ENCODE measurements around the gene IQCK. TPM values are rescaled to one million over a fixed set of nuclear protein-coding genes. Genes with fewer than 3 reads are reported as not detected.

Gene IQCK
- polyA plus RNA-seq, 2 of the 4 experiments (the other 2 are of a cell fraction): 10.3 to 15.6 TPM

- FAIRE-seq (no peak), ATAC-seq (no peak)
- POLR2A ChIA-PET: no interaction called here
These were observed 143.8 kb downstream of the IQCK start for GRCh38 chr16:19861811-19862327.

GRCh38 chr16:19863990-19864389 is 145.9 kb downstream of the IQCK start:
- CTCF ChIA-PET: interaction anchor here (0.6 to 2.1 kb wide), 3 partner anchors 168 to 520 kb away, joined by 3 to 7 read pairs (median 4); no protein-coding TSS in a partner anchor
- no peaks in the 10 kb centered on the region for H3K4me1 ChIP-seq

More at GRCh38 chr16:19861811-19862327, 143.8 kb downstream of the IQCK start:
- no peaks in the 10 kb centered on the region for H3K4me1 ChIP-seq
- DNase-seq (ENCODE audit: low read depth in 1 of 2, low spot score in 1 of 2): no peak
- TF ChIP-seq TFCP2L1 (CRISPR knock-in tag; IDR thresholded peaks at IDR 0.05): no peak
- TF ChIP-seq RAD21 (conservative IDR thresholded peaks at IDR 0.05 in 1 of 2, IDR thresholded peaks at IDR 0.05 in 1 of 2): no peak
- no peak for TF ChIP-seq PHF8 (IDR thresholded peaks at IDR 0.05; ENCODE audit: borderline replicate concordance, low read depth)
- no peak for TF ChIP-seq CBX2 (IDR thresholded peaks at IDR 0.05; ENCODE audit: borderline replicate concordance, low read depth)
- no peak for TF ChIP-seq HOXB5 (CRISPR knock-in tag; IDR thresholded peaks at IDR 0.05)
- TF ChIP-seq ESRRA (IDR thresholded peaks at IDR 0.05; ENCODE audit: borderline replicate concordance, low read length): no peak
- no peak for TF ChIP-seq FOXS1 (CRISPR knock-in tag; IDR thresholded peaks at IDR 0.05)
- TF ChIP-seq MAZ (IDR thresholded peaks at IDR 0.05; ENCODE audit: borderline replicate concordance, low read depth, low read length): no peak
- no peak for TF ChIP-seq JUN (IDR thresholded peaks at IDR 0.05)
- TF ChIP-seq ZSCAN20 (CRISPR knock-in tag; IDR thresholded peaks at IDR 0.05): no peak
- TF ChIP-seq MYC (IDR thresholded peaks at IDR 0.05; ENCODE audit: borderline replicate concordance, low read length): no peak
- TF ChIP-seq NPAS2 (CRISPR knock-in tag; IDR thresholded peaks at IDR 0.05; ENCODE audit: borderline replicate concordance): no peak
- no peak for TF ChIP-seq FOSB (CRISPR knock-in tag; IDR thresholded peaks at IDR 0.05)
- TF ChIP-seq REST (IDR thresholded peaks at IDR 0.05): no peak
- TF ChIP-seq POLR2A (IDR thresholded peaks at IDR 0.05; ENCODE audit: low read length): no peak
- no peak for TF ChIP-seq KDM5A (IDR thresholded peaks at IDR 0.05)
- TF ChIP-seq NFE2L2 (conservative IDR thresholded peaks at IDR 0.05; ENCODE audit: low read length): no peak
- TF ChIP-seq USF2 (IDR thresholded peaks at IDR 0.05): no peak
- no peak overlapping the region for H3K4me2 ChIP-seq
- no peak overlapping the region for H3K4me3 ChIP-seq
- 93% methylated on average over 16 of the region's 16 CpGs for WGBS (ENCODE audit: missing lambda C conversion rate)
- CTCF ChIA-PET: interaction anchor here (0.7 to 1.6 kb wide), 2 partner anchors 52 to 133 kb away, joined by 3 to 4 read pairs; no protein-coding TSS in a partner anchor
- H3K27ac ChIP-seq: no peak overlapping the region
- no peaks in the 10 kb centered on the region for H3K9me3 ChIP-seq

More at GRCh38 chr16:19863990-19864389, 145.9 kb downstream of the IQCK start:
- TF ChIP-seq ZC3H11A (IDR thresholded peaks at IDR 0.05): no peak
- TF ChIP-seq MAFK (IDR thresholded peaks at IDR 0.05; ENCODE audit: partially characterized antibody): no peak
- no peak for TF ChIP-seq RNF2 (IDR thresholded peaks at IDR 0.05; ENCODE audit: borderline replicate concordance, low read depth)
- no peak for TF ChIP-seq HDAC2 (IDR thresholded peaks at IDR 0.05)
- TF ChIP-seq SMC3 (IDR thresholded peaks at IDR 0.05): no peak
- TF ChIP-seq POLR2AphosphoS2 (conservative IDR thresholded peaks at IDR 0.05; ENCODE audit: low read length): no peak
- DNase-seq (ENCODE audit: low read depth in 1 of 2, low spot score in 1 of 2) (no peak), FAIRE-seq (no peak), ATAC-seq (no peak)
- H3K4me2 ChIP-seq: no peak overlapping the region
- 63% methylated on average over 1 of the region's 1 CpG for WGBS (ENCODE audit: missing lambda C conversion rate)
- POLR2A ChIA-PET: interaction anchor here (0.7 kb wide), 1 partner anchor 231 kb away, joined by 7 read pairs; no protein-coding TSS in a partner anchor
- H3K4me3 ChIP-seq: no peak overlapping the region
- no peak overlapping the region for H3K27ac ChIP-seq
- no peaks in the 10 kb centered on the region for H3K9me3 ChIP-seq

Data from A549 (cell line).